ENCODE data around the gene LRTM2.

GRCh38 chr12:1848146-1848545, 27.8 kb downstream of the LRTM2 start:
- TF ChIP-seq CTCF (conservative IDR thresholded peaks at IDR 0.05 in 1 of 2, IDR thresholded peaks at IDR 0.05 in 1 of 2; ENCODE audit: low read depth in 1 of 2, low read length in 2 of 2) (no peak), EZH2 (IDR thresholded peaks at IDR 0.05; ENCODE audit: low read length, missing control alignments) (no peak)

All from fibroblast of lung (primary cell).